HG02885 (cell line): ENCODE results near the gene AANAT.
A peak's percentile ranks its signal among the peaks of the same experiment; 100 is the strongest.

Experiments
- ATAC-seq: cut with Tn5 transposase; IDR thresholded peaks from one replicate; pipeline ENCODE4 v1.9.1; 2021; ENCODE audit warnings: mild to moderate bottlenecking; ENCODE audit not compliant: unreplicated experiment, poor library complexity

Gene AANAT

DNA sequence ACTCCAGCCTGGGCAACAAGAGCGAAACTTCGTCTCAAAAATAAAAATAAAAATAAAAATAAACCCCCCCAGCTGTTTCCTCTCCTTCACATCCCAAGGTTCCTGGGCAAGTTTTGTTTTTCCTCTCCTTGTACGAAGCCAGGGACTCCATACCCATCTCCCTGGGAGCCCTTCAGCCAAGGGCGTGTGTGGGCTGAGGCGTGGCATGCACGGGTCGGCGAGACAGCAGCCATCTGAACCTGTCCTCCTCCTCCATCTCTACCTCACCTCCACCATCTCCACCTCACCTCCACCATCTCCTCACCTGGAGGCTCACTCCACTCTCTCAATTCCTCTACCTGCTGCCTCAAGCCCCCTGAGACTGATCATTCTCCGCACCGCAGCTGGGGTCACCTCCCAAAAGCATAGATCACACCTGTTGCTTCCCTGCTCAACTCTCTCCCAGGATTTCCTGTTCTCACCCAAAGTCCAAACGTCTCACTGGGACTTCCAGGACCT is 16.9 kb downstream of the AANAT start:
- ATAC-seq: no peak

DNA sequence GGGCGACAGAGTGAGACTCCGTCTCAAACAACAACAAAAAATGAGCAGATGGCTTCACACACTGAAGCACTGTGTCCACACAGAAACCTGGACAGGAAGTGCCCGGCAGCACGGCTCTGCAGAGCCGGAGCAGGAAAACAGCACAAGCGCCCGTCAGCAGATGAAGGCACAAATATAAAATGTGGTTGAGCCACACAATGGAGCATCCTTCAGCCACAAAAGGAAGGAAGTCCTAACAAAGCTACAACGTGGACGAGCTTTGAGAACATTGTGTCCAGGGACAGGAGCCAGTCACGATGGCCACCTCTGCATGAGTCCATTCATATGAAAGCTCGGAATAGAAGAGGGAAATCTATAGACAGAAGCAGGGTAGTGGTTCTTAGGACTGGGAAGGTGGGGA is 18.2 kb downstream of the AANAT start:
- ATAC-seq: no peak

DNA sequence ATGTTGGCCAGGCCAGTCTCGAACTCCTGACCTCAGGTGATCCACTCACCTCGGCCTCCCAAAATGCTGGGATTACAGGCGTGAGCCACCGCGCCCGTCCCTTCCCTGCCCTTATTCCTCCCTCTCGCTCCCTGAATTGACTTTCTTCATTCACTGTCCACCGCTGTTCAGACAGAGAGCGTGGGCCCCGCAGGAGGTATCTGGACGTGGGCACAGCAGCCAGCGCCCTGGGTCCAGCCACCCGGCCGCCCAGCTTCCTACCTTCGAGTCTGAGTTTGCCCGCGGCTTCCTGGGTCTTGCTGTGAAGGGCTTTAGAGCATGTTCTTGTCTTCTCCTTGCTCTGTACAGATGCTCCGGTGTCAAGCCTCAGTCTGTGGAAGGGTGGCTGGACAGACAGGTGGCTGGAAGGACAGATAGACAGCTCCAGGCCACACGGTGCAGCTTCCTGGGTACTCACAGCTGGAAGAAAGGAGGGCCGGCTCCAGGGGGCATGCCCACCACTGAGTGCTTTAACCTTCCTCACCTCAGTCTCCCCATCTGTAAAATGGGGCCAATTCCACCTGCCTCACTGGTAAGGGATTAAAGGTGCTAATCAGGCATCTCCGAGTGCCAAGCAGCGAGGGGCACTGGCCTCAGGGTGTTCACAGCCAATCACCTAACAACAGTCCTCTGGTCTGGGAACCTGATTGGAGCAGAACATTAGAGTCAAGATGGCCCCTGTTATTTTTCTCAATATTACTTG is 20.2 kb downstream of the AANAT start:
- no peak for ATAC-seq

DNA sequence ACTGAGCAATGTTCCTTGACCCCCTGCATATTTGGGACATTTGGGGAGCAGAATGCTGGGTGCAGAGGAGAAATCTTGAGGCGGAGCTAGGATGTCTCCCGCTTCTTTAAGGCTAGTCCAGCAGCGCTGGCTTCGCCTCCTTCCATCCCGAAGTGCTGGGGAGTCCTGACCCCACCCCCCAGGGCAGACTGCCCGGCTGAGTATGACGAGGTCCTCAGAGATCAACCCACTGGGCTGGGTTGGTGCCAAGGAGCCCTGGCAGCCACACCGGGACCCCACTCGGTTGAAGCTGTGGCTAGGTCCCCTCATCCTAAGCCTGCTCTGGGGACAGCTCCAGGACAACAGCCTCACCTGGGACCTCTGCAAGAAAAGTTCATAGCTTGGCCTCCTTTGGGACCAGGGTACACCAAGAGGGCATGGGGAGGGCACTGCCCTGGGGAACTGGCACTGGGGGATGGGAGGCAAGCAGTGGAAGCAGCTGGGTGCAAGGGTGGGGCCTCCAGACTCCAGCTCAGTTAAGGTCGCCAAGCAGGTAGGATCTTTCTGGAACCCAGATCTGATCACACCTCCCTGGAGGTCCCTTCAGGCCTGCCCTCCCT is 22.8 kb downstream of the AANAT start:
- no peak for ATAC-seq

DNA sequence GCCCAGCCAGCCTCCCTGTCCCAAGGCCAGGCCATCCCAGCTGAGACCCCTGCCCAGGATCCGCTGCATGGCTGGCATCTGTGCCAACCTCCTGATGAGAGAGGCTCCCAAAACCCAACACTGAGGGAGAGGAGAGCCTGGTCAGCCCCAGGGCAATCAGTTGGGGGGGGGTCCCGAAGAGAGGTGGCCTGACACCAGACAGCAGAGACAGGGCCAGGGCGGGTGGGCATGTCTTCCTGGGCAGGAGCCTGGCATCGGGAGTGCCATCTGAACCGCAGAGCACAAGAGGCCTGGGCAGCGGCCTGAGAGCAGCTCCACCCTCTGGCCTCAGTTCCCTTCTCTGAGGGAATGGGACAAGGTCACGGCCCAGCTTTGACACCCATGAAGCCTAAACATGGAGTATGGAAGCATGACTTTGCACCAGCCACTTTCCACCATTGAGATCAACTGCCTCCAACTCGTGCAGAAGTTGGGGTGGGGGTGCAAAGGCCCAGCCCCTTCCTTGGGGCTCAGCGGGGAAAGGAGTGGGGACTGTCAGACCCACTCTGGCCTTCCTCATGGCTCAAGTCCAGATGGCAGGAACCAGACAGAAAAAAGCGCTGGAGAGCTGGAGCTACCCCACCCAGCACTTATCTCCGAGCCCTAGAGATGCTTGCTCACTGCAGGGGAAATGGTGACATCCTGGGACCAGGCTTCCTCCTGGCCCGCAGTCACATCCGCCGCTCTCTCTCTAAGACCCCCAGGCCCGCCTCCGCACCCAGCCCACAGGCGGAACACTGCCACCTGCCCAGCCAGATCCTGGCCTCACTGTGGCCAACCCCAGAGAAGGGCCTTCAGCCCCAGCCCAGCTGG is 24.1 kb downstream of the AANAT start:
- no peak for ATAC-seq

DNA sequence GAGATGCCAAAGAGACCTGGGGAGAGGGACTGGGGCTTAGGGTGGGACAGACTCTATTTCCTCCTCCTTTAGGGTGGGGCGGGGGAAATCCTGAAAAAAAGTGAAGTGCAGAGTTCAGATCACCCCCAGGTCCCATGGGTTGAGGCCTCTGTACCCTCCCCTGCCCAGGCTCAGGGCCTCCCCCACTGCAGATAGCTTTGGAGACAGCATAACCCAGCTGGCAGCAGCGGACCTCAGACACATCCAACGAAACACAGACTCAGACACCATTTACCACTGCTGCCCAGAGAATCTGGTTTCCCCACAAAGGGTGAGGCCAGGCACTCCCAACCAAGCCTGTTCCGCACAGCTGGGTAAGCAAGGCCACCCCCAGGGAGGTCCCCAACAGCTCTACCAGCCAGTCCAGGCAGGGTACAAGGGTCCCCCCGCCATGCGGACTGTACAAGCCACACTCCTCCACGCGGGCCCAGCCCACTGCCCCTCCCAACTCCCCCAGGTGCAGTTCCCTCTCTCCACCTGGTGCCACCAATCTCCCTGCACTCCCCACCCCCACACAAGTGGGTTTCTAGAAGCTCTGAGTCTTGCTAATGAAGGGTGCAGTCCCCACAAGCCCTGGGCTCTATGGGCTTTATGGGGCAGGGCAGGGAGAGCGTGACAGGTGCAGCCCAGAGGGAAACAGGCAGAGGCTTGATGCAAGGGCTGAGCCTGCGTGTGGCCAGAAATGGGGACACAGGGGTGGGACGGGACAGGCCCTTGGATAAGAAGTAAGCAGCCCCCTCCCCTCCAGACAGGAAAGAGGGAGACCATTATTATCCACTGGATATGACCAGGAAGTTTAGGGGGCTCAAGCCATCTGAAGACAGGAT is 25.0 kb downstream of the AANAT start:
- peak; percentile 38 for ATAC-seq

DNA sequence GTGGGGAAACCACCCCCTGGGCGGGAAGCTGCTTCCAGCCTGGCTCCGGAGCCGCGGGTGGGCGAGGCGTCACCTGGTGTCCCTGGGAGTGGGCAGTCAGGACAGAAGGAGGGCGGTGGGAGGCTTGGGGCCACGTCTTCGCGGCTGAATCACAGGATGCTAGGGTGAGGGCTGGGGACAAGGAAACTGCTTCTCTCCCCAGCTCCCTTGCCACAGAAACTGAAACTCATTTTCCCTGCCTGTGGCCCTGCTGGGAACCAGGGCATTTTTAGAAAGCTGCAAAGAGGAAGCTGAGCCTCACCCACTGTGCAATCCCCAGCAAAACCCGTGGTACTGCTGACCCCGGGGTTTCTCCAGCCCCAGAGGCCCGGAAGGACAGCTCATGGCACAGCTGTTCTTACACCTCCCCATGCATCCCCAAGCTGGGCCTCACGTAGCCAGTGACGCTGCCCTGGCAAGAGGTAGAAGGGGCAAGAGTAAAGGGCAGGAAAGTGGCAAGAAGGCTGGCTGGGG is 25.6 kb downstream of the AANAT start:
- ATAC-seq: peak; percentile 37

DNA sequence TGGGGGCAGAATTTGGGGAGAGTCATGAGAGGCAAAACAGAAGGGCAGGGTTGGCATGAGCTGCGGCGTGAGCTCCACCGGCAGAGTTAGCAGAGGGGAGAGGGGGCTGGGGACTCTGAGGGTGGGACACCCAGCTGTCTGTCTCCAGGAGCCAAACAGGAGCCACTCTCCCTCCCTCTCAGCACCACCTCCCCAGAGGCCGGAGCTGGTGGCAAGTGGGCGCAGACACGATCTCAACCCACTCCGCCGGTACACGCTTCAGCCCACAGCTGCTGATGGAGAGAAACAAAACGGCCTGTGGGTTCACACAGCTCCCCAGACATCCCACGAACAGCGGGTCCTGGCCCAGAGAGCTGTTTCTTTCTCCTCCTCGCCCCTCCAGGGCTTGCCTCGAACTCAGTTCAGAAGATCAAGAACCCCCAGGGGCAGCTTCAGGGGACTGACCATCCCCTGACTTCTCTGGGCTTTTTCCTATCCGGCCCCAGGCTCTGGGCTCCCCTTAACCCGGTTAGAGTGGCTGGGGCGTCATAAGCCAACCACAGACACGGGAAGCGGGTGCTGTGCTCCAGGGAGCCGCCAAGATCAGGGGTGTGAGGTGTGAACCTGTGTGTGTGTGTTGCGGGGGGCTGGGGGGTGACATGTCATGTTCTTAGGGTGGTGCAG is 26.2 kb downstream of the AANAT start:
- ATAC-seq: peak; percentile 6

DNA sequence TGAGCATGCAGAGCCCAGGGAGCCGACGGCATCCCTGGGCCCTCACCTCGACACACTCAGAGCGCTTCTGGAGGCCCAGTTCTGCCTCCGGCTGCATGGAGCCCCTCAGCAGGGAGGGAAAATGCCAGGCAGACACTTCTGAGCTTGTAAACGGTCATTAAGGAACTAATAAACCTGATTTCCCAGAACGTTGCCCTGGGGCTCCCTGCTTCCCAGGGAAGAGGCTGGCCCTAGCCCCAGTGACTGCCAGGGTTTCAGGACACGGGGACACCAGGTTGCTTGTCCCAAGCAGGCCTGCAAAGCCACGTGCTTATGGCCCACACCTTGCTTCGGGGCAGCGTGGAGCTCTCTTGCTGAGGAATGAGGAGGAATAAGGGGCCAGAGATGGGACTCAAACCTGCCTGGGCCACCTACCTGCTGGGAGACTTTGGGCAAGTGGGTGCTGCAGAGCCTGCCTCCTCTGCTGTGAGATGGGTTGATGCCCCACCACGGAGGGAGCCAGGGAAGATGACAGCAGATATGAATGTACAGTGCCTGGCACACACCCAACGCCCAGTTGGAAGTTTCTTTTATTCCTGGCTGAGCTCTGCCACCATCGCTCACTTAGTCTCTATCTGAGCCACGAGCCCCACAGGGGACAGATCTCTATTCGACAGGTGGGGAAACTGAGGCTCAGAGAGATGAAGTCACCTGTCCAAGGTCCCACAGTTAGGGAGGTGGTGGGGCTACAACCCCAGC is 28.4 kb downstream of the AANAT start:
- no peak for ATAC-seq

DNA sequence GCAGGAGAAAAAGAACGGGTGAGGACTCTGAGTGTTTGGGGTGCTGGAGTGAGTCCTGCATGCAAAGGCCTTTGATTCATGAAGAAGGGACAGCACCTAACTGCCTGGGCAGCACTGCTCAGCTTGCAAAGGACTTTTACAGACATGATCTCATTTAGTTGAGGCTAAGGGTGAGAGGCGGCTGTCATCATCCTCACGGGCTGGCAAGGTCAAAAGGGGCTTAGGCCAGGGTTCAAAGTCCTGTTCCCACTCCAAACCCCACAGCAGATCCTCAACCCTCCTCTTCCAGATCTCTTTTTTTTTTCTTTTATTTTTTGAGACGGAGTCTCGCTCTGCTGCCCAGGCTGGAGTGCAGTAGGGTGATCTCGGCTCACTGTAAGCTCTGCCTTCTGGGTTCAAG is 29.1 kb downstream of the AANAT start:
- ATAC-seq: no peak

DNA sequence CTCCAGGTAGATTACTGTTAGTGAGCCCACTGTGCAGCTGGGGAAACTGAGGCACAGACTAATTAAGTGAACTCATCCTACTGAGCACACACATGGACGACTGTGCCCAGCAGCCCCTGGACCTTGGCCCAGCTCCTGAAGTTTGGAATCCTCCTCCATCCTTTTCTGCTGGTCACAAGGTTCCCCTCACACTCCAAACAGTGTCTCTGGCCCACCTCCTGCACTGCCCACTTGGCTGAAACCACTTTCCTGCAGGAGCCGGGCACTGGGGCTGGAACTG is 30.2 kb downstream of the AANAT start:
- ATAC-seq: no peak

DNA sequence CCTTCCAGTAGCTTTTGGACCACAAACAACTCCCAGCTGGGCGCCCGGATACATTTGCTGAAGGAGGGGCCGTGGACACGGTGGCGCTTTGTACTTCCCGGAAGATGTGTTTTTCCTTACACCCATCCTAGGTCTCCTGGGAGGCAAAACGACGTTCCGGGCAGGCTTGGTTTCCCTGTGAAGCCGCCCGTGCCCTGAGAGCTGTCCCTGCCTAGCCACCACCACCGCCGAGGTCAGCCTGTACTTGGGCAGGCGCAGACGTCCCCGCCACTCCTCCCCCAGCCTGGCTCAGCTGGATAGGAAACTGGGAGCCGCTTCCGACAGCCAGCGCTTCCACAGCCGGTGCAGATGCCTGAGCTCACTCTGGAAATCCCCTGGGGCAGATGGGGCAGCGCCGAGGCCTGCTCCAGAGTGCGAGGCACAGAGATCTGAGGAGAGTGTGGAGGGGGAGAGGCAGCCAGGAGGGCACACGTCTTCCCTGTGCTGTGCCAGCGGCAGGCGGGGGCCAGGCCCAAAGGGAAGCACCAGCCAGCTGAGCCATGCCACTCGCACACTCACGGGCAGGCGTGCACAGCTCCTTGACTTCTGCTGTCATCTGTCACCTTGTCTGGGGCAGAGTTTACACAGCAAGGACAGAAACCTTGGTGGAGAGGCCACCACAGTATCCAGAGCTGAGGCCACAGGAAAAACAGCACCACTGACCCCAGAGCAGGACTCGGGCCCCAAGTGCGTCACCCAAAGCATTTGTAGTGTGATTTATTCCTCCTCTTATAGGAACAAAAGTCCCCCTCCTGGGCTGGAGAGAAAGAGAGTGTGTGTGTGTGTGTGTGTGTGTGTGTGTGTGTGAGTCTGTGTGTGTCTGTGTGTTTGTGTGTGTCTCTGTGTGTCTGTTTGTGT is 30.8 kb downstream of the AANAT start:
- no peak for ATAC-seq

DNA sequence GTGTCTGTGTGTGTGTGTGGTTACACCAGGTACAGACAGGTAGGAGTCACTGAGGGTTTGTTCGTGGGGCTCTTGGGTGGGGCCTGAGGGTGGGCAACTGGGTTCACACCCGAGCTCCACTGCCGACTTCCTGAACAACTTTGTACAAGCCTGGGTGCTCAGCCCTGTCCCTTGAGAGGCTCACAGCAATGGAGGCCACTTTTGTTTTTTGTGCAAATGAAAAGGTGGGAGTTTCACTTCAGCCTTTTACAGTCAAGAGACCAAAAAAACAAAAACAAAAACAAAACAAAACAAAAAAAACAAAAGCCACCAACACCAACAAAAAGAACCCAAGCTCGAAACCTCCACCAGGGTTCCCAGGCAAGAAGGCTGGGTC is 31.5 kb downstream of the AANAT start:
- no peak for ATAC-seq

DNA sequence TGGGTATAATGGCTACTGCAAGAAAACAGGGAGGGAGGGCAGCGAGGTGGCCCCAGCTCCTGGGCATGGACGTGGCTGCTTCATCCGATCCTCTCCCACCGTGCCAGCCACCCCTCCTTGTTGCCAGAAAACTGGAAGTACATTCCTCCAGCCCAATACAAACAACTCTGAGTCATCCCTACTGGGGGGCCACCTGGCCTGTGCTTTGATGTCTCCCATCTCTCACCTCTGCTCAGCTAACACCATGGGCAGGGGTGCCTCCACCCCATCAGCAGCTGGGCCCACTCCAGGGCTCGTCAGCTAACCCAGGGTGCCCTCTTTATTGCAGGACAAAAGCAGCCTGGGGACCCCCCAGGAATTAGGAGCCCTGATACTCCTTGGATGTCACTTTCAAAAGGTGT is 31.9 kb downstream of the AANAT start:
- no peak for ATAC-seq

DNA sequence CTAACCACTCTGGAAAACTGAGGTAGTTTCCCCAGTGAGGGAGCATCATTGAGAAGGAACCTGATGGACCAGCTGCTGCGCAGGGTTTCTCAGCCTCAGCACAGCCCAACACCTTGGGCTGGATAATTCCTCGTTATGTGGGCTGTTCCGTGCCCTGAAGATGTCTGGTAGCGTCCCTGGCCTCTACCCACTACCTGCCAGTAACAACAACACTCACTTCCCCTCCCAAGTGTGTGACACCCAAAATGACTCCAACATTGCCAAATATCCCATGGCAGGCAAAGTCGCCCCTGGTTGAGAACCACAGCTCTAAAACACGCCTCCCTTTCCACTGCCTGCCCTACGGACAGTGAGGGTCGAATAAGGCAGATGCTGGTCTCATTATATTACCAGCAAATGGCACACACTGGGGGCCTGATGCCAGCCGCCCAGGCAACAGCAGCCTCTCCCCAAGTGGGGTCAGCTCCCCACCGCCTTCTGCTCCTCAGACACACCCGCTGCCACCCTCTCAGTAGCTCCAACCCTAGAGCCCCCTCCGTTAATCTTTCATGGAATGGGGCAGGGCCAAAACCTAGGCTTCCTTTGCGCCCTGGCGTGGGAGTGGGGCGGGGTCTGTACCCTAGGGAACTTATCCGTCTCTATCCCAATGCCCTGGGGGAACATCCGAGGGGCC is 32.8 kb downstream of the AANAT start:
- ATAC-seq: no peak

DNA sequence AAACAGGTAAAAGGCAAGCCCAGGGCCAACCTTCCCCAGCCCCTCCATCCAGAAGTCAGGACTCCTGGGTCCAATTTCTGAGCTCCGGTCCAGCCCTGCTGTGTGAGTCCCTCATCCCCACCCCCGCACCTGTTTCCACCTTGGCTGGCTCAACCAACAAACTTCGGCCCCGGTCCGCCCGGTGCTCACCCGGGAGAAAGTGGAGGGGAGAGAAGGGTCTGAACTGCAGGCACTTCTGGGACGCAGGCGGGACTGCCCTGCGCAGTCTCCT is 33.3 kb downstream of the AANAT start:
- no peak for ATAC-seq

DNA sequence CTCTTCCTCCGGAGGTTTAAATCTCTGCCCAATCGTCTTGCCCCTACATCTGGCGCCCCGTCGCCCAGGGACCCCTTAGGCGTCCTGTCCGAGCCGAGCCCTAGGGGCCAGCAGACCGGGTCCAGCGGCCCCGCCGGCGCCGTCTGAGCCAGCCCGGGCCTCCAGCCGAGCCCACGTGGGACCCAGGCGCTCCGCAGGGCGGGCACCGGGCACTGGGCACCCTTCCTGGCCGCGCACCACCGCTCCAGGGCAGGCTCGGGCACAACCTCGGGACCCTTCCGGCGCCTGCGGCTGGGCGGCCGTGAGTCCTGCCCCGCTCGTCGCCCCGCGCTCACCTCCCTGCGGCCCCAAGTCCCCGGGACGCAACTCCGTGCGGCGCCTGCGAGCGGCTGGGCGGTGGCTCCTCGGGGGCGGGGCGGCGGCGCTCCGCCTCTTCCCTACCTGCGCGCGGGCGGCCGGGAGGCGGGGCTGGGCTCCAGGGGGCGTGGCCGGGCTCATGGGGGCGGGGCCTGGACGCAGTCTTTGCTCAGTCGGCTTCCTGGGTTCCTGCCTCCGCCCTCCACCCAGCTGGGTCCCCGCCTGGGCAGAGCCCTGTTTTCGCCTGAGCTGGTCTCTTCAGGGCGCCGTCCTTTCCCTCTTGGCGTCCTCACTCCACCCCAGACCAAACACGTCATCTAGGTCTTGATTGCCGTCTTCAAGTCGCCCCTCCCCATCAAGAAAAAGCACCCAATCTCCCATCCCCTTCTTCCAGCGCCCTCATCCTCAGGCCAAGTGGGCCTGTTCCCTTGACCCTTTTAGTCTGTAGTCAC is 33.8 kb downstream of the AANAT start, which contains the start of gene RHBDF2:
RHBDF2 (minus strand) TSS at position 406 of the 809 bp plus-strand sequence. CDS start 19,899 bp downstream, outside the sequence.
- peak; percentile 85 for ATAC-seq
